Measurements from ENCODE around the gene OLFML1. TPM values are rescaled to one million over a fixed set of nuclear protein-coding genes. Genes with fewer than 3 reads are reported as not detected.

OLFML1 gene
- total and polyA plus RNA-seq, 10 of the 15 experiments (the other 5 are each of a cell fraction or from before 2014, with no cell fraction given) = 0.04 to 0.71 (median 0.21) TPM; not detected in 6

- no peak for TF ChIP-seq HDAC6 (IDR thresholded peaks at IDR 0.05; ENCODE audit: unreplicated experiment)
- no peak for TF ChIP-seq NRF1 (conservative IDR thresholded peaks at IDR 0.05; ENCODE audit: low read depth, low read length)
- TF ChIP-seq RELB (IDR thresholded peaks at IDR 0.05; ENCODE audit: low read depth) = peak; percentile 73
- TF ChIP-seq BCL11A (IDR thresholded peaks at IDR 0.05; ENCODE audit: low read depth, low read length) = peak; percentile 25; the same call in 1 of the 2 replicates
- peak; percentile 57; the same call in 1 of the 2 replicates for TF ChIP-seq BMI1 (IDR thresholded peaks at IDR 0.05; ENCODE audit: borderline replicate concordance)
- TF ChIP-seq PRDM15 (CRISPR knock-in tag; IDR thresholded peaks at IDR 0.05) = no peak
These were observed 35.7 kb downstream of the OLFML1 start (continued) for GRCh38 chr11:7520981-7521487.
